ENCODE data around the gene GALNT9. TPM values are rescaled to one million over a fixed set of nuclear protein-coding genes. Genes with fewer than 3 reads are reported as not detected.
A peak's percentile ranks its signal among the peaks of the same experiment; 100 is the strongest.

GALNT9 gene
- total and polyA plus RNA-seq, 5 experiments from 2014 or later: not detected

DNA sequence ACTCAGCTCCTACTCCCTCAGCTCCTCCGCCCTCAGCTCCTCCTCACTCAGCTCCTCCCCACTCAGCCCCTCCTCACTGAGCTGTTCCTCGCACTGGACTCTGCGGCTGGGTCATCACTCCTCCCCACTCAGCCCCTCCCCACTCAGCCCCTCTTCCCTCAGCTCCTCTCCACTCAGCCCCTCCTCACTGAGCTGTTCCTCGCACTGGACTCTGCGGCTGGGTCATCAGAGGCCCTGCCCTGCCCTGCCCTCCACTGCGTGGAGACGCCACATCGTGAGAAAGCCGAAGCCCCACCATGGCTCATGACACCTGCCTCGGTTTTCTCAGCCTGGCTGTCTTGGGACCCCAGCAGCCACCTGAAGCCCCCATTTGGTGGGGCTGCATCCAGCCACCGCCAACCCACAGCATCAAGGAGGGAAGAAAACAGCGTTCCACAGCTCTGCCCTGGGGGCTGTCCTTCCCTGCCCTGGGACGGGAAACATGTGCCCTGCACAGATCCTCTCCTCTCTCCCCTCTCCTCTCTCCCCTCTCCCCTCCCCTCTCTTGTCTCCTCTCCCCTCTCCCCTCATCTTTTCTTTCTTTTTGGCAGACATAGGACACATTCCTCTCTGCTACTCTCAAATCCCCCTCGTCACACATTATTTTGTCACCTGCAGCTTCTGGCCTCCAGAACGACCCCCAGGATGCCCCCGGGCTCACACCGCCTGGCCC, 167.4 kb downstream of the GALNT9 start:
- DNase-seq (peak in 1 of 10 donors; percentile 41), ATAC-seq (peak in 1 of 2 donors; percentile 2)
- Mint-ChIP-seq H3K4me1 (peaks cover 8 to 28% (median 18%) of the 10 kb centered on the region in 4 donors), H3K27ac (peak overlapping the region in 1 of 10 donors; percentile 82), H3K9me3 (peaks cover 0 to 12% (median 0%) of the 10 kb centered on the region in 9 donors), H3K4me3 (peak overlapping the region in 3 of 10 donors; percentile 31 to 69 (median 51)), H3K36me3 (no peaks in the 10 kb centered on the region), H3K27me3 (peaks cover 0 to 3% (median 2%) of the 10 kb centered on the region in 5 donors)
- POLR2A ChIA-PET: interaction anchor here (1.0 to 5.0 kb wide), 4 partner anchors 12 to 28 kb away, joined by 3 to 26 read pairs (median 4); no protein-coding TSS in a partner anchor

DNA sequence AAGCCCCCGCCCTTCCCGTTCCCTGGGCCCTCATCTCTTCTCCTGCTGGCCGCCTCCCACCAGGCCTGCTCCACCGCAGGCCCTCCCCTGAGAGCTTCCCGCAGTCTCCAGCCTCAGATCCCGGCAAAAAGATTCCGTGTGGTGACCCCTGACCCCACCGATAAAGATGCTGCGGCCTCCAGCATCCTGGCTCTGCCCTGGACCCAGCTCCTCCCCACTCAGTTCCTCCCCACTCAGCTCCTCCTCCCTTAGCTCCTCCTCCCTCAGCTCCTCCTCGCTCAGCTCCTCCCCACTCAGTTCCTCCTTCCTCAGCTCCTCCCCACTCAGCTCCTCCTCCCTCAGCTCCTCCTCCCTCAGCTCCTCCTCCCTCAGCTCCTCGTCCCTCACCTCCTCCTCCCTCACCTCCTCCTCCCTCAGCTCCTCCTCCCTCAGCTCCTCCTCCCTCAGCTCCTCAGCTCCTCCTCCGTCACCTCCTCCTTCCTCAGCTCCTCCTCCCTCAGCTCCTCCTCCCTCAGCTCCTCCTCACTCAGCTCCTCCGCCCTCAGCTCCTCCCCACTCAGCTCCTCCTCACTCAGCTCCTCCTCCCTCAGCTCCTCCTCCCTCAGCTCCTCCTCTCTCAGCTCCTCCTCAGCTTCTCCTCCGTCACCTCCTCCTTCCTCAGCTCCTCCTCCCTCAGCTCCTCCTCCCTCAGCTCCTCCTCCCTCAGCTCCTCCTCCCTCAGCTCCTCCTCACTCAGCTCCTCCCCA, 168.2 kb downstream of the GALNT9 start:
- ATAC-seq (no peak), DNase-seq (peak in 1 of 10 donors; percentile 50)
- H3K4me3 Mint-ChIP-seq: no peak overlapping the region
- peaks cover 8 to 26% (median 16%) of the 10 kb centered on the region in 4 donors for H3K4me1 Mint-ChIP-seq
- peaks cover 0 to 5% (median 0%) of the 10 kb centered on the region in 9 donors for H3K9me3 Mint-ChIP-seq
- POLR2A ChIA-PET: interaction anchor here (0.8 to 5.0 kb wide), 5 partner anchors 15 to 29 kb away, joined by 3 to 26 read pairs (median 3); no protein-coding TSS in a partner anchor
- peaks cover 0 to 3% (median 0%) of the 10 kb centered on the region in 5 donors for H3K27me3 Mint-ChIP-seq
- no peaks in the 10 kb centered on the region for H3K36me3 Mint-ChIP-seq
- no peak overlapping the region for H3K27ac Mint-ChIP-seq

DNA sequence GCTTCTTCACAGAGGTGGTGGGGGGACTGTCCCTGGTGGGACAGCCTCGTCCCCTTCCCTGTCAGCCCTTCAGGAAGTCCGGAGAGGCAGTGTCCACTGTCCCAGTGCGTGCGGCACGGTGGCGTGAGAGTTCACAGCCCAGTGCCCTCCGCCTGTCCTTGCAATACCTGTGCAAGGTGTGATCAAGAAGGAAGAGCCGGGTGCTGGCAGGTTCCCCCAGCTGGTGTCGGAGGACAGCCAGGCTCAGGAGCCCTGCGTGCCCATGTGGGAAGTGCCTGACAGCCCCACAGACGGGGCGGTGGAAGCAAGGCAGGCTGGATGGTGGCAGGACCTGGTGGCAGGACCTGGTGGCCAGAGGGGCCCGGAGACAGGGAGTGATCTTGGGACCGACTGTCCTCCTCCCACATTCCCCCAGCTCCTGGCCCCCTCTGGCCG, 168.8 kb downstream of the GALNT9 start:
- Mint-ChIP-seq H3K9me3 (no peaks in the 10 kb centered on the region), H3K36me3 (no peaks in the 10 kb centered on the region), H3K27me3 (no peaks in the 10 kb centered on the region), H3K27ac (no peak overlapping the region), H3K4me1 (peaks cover 8 to 25% (median 16%) of the 10 kb centered on the region in 4 donors), H3K4me3 (no peak overlapping the region)
- POLR2A ChIA-PET: interaction anchor here (0.8 to 5.0 kb wide), 3 partner anchors 15 to 29 kb away, joined by 3 to 26 read pairs (median 5); no protein-coding TSS in a partner anchor
- peak in 2 of 10 donors; percentile 2 to 52 for DNase-seq
- no peak for ATAC-seq

DNA sequence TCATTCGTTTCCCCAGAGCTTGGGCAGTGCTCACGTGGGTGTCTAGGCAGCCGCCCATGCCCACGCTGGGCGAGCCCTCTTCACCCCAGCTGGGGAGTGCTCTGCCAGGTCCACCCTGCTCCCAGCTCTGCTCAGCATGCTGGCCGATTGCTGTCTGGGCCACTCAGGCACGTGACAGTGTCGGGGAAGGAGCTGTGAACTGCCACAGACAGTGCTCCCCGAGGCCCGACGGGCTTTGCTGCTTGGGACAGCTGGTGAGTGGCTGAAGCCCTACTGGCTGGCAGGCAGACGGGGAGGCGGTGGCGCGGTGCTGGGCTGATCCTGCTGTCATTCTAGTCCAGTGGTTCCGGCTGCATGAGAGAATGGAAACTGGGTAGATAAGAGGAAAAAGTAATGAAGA, 169.4 kb downstream of the GALNT9 start:
- Mint-ChIP-seq H3K36me3 (no peaks in the 10 kb centered on the region), H3K4me1 (peaks cover 8 to 25% (median 16%) of the 10 kb centered on the region in 4 donors), H3K27me3 (no peaks in the 10 kb centered on the region), H3K27ac (peak overlapping the region in 4 of 10 donors; percentile 59 to 77 (median 70)), H3K4me3 (peak overlapping the region in 1 of 10 donors; percentile 36), H3K9me3 (no peaks in the 10 kb centered on the region)
- ATAC-seq (no peak), DNase-seq (peak in 1 of 10 donors; percentile 4)
- POLR2A ChIA-PET: interaction anchor here (5.0 kb wide), 1 partner anchor 30 kb away, joined by 26 read pairs; no protein-coding TSS in a partner anchor

DNA sequence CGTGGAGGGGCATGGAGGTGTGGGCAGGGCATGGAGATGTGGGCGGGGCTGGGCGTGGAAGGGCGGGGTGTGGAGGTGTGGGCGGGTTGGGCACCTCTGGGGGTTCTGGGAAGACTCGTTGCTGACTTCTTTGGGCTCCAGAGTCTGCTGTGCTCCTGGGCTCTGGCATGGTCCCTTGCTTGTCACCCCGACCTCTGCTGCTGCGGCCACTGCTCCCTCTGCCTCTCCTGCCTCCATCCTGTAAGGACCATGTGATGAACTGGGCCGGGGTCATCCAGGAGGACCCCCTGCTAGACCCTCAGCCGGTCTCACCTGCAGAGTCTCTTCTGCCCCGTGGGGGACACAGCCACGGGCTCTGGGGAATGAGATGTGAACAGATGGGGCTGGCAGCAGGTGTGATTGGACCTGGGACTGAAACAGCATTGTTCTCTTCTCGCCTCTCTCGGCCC, 169.8 kb downstream of the GALNT9 start:
- H3K36me3 Mint-ChIP-seq: no peaks in the 10 kb centered on the region
- no peak overlapping the region for H3K4me3 Mint-ChIP-seq
- DNase-seq (peak in 1 of 10 donors; percentile 46), ATAC-seq (no peak)
- H3K4me1 Mint-ChIP-seq: peaks cover 8 to 25% (median 16%) of the 10 kb centered on the region in 4 donors
- no peaks in the 10 kb centered on the region for H3K27me3 Mint-ChIP-seq
- peak overlapping the region in 1 of 10 donors; percentile 70 for H3K27ac Mint-ChIP-seq
- no peaks in the 10 kb centered on the region for H3K9me3 Mint-ChIP-seq
- POLR2A ChIA-PET: interaction anchor here (5.0 kb wide), 1 partner anchor 30 kb away, joined by 26 read pairs; no protein-coding TSS in a partner anchor

DNA sequence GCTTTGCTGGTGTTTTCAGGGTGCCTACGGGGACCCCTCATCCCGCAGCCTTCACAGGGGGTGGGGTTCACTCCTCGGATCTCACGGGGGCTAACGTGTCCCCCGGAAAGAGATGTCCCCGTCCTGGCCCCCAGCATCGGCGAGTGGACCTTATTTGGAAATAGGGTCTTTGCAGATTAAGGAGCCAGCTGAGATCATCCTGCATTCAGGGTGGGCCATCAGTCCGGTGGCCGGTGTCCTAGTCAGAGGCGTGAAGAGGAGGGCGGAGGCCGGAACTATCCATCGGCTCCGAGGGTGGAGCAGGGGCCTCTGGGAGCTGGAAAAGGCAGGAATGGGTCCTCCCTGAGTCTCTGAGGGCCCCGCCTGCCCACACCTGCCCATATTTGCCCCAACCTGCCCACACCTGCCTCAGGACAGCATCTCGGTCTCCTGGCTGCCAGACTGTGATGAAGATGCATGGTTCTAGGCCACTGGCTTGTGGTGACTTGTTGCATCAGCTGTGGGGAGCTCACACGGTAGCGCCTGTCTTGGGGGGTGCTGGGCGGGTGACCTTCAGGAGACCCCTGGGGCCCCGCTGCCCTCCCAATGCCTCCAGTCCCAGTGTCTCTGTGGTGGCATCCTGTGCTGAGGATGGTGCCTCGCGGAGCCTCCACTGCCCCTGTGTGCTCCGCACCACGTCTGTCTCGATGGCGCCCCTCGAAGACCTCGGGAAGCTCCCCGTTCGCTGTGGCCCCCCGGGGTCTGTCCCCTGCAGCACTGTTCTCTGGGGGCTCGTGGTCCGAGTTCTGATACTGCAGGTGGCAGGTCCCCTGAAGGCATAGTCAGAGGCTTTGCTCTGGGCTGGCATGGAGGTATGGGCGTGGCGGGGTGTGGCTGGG, 170.5 kb downstream of the GALNT9 start:
- POLR2A ChIA-PET: interaction anchor here (0.9 kb wide), 1 partner anchor 15 kb away, joined by 3 read pairs; the partner anchor contains the start of genes DDX51 and NOC4L
- H3K4me3 Mint-ChIP-seq: no peak overlapping the region
- no peaks in the 10 kb centered on the region for H3K36me3 Mint-ChIP-seq
- H3K27ac Mint-ChIP-seq: no peak overlapping the region
- DNase-seq (peak in 2 of 10 donors; percentile 3 to 34), ATAC-seq (no peak)
- H3K4me1 Mint-ChIP-seq: peaks cover 4 to 22% (median 10%) of the 10 kb centered on the region in 4 donors
- no peaks in the 10 kb centered on the region for H3K27me3 Mint-ChIP-seq
- H3K9me3 Mint-ChIP-seq: no peaks in the 10 kb centered on the region

DNA sequence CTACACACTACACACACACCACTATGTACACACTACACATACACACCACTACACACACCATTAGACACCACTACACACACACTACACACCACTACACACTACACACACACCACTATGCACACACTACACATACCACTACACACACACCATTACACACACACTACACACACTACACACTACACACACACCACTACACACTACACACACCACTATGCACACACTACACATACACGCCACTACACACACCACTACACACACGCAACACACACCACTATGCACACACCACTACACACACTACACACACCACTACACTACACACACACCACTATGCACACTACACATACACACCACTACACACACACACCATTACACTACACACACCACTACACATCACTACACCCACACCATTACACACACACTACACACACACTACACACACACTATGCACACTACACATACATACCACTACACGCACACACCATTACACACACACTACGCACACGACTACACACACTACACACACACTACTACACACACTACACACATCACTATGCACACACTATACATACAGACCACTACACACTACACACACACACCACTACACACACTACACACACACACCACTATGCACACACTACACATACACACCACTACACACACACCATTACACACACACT, 171.5 kb downstream of the GALNT9 start:
- Mint-ChIP-seq H3K4me1 (peaks cover 0 to 18% (median 3%) of the 10 kb centered on the region in 4 donors), H3K4me3 (no peak overlapping the region), H3K27ac (no peak overlapping the region), H3K27me3 (no peaks in the 10 kb centered on the region), H3K36me3 (no peaks in the 10 kb centered on the region), H3K9me3 (no peaks in the 10 kb centered on the region)
- ATAC-seq (no peak), DNase-seq (no peak)
- POLR2A ChIA-PET: no interaction called here

DNA sequence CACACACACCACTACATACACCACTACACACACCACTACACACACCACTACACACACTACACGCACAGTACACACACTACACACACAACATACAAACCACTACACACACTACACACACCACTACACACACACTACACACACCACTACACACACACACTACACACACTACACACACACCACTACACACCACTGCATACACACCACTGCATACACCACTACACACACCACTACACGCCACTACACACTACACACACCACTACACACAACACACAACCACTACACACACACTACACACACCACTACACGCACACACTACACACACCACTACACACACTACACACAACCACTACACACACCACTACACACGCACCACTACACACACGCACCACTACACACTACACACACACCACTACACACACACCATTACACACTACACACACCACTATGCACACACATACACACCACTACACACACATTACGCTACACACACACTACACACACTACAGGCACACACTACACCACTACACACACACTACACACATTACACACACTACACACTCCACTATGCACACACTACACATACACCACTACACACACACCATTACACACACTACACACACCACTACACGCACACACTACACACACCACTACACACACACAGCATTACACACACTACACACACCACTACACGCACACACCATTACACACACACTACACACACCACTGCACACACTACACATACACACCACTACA, 172.6 kb downstream of the GALNT9 start:
- peaks cover 0 to 7% (median 0%) of the 10 kb centered on the region in 4 donors for H3K4me1 Mint-ChIP-seq

DNA sequence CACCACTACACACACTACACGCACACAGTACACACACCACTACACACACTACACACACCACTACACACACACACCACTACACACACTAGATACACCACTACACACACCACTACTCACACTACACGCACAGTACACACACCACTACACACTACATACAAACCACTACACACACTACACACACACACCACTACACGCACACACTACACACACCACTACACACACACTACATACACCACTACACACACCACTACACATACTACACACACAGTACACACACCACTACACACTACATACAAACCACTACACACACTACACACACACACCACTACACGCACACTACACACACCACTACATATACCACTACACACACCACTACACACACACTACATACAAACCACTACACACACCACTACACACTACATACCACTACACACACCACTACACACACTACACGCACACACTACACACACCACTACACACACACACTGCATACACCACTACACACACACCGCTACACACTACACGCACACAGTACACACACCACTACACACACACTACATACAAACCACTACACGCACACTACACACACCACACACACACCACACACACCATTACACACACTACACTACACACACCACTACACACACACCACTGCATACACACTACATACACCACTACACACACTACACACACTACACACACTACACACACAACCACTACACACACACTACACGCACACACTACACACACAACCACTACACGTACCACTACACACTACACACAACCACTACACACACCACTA, 173.4 kb downstream of the GALNT9 start:
- POLR2A ChIA-PET: interaction anchor here (1.4 kb wide), 1 partner anchor 19 kb away, joined by 3 read pairs; no protein-coding TSS in a partner anchor
- H3K36me3 Mint-ChIP-seq: no peaks in the 10 kb centered on the region
- no peak for ATAC-seq

More for the DNA sequence above, 172.6 kb downstream of the GALNT9 start:
- Mint-ChIP-seq H3K9me3 (no peaks in the 10 kb centered on the region), H3K36me3 (no peaks in the 10 kb centered on the region), H3K27ac (no peak overlapping the region), H3K27me3 (no peaks in the 10 kb centered on the region), H3K4me3 (no peak overlapping the region)
- POLR2A ChIA-PET: no interaction called here
- ATAC-seq (no peak), DNase-seq (peak in 1 of 10 donors; percentile 16)

More for the DNA sequence above, 173.4 kb downstream of the GALNT9 start:
- H3K4me1 Mint-ChIP-seq: peaks cover 0 to 7% (median 0%) of the 10 kb centered on the region in 4 donors
- H3K4me3 Mint-ChIP-seq: no peak overlapping the region
- no peaks in the 10 kb centered on the region for H3K9me3 Mint-ChIP-seq
- H3K27ac Mint-ChIP-seq: no peak overlapping the region
- peak in 1 of 10 donors; percentile 27 for DNase-seq
- H3K27me3 Mint-ChIP-seq: no peaks in the 10 kb centered on the region

Measured in naive thymus-derived CD8-positive, alpha-beta T cell (primary cell).